GM21526 (cell line): ENCODE measurements around the gene OTOL1.

Experiments
- ATAC-seq: cut with Tn5 transposase; IDR thresholded peaks from one replicate; pipeline ENCODE4 v1.9.1; 2021; ENCODE audit warnings: moderate library complexity; ENCODE audit not compliant: unreplicated experiment, low FRiP score

OTOL1 gene

GRCh38 chr3:161531930-161532329 lies 35.3 kb downstream of the OTOL1 start:
- no peak for ATAC-seq

- ATAC-seq: no peak
Measured at GRCh38 chr3:161540594-161540993, 44.0 kb downstream of the OTOL1 start.

DNA sequence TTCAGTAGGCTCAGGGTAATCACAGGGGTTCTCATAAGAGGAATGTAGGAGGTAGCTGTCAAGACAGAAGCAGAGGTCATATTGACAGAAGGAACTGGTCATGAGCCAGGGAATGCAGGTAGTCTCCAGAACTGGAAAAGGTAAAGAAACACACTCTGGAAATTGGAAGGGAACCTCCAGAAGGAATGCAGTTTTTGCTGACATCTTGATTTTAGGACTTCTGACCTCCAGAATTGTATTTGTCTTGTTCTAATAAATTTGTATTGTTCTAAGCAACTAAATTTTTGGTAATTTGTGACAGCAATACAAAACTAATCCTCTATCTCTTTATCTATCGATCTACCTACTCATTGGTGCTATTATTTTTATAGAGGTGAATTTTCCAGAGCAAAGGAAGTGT lies 49.2 kb downstream of the OTOL1 start:
- ATAC-seq: no peak

DNA sequence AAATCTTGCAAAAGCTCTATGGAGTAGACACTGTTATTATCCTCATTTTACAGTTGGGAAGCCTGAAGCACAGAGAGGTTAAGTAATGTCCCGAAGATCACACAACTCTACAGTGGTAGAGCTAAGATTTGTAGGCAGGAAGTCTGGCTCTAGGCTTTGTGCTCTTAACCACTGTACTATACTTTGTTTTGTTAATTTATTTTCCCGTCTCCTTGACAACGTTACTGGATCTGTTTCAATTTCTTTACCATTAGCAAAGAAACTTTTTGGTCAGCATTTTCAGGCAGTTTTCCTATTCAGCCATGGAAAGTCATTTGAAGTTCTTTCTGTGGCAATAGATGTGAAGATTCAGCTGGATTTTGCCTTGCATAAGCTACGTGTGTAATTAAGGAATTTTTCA lies 51.7 kb downstream of the OTOL1 start:
- ATAC-seq: no peak

DNA sequence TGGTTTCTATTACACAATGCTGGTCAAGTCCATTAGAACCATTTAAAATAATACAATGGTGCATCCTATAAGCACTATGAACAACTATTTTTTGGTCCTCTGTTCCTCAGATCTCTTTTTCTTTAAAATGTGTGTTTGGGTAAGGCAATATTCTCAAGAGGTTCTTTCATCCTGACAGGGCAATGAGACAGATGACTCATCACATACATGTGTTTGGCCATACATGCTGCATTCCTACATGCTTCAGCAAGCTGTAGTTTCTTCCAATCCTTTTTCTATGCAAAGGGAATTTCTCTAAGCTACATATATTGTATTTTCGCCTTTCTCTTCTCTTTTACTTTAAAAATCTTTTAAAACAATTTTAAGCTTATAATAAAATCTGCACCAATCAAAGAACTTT lies 52.7 kb downstream of the OTOL1 start:
- no peak for ATAC-seq

- ATAC-seq: no peak
Measured at GRCh38 chr3:161550491-161551195, 54.0 kb downstream of the OTOL1 start.

GRCh38 chr3:161551697-161552096 lies 55.1 kb downstream of the OTOL1 start:
- ATAC-seq: no peak

GRCh38 chr3:161552984-161553560 lies 56.5 kb downstream of the OTOL1 start:
- ATAC-seq: no peak
